ENCODE results near the gene NT5C3A. TPM values are rescaled to one million over a fixed set of nuclear protein-coding genes. Genes with fewer than 3 reads are reported as not detected.

NT5C3A gene
- total RNA-seq, 1 experiment from 2014 or later: 57.7 TPM

- H3K27ac ChIP-seq (ENCODE audit: low read depth, low read length, poor library complexity, severe bottlenecking): no peak overlapping the region
- peaks cover 7% of the 10 kb centered on the region for H3K36me3 ChIP-seq (ENCODE audit: insufficient read depth, low read length, poor library complexity, severe bottlenecking)
- intact Hi-C loops (cut with micrococcal nuclease; ENCODE audit: unreplicated experiment): no loop called here
- H3K27me3 ChIP-seq (replicated peaks; ENCODE audit: insufficient read depth, low read depth, low read length, poor library complexity): no peaks in the 10 kb centered on the region
- no TSS peak for BruUV-seq (replicated peaks)
- TF ChIP-seq EZH2 (IDR thresholded peaks at IDR 0.05; ENCODE audit: borderline replicate concordance, low read depth, low read length, poor library complexity, severe bottlenecking): no peak
- TF ChIP-seq CTCF (conservative IDR thresholded peaks at IDR 0.05; ENCODE audit: low read depth, low read length): no peak
- H3K4me3 ChIP-seq (ENCODE audit: low read depth, low read length, poor library complexity, severe bottlenecking): no peak overlapping the region
- DNase-seq (ENCODE audit: low spot score): no peak
- H3K9me3 ChIP-seq (ENCODE audit: low read depth, low read length, poor library complexity, severe bottlenecking): no peaks in the 10 kb centered on the region
- H3K4me1 ChIP-seq (ENCODE audit: insufficient read depth, low read length, poor library complexity, severe bottlenecking): no peaks in the 10 kb centered on the region
- CTCF ChIA-PET: no interaction called here
- POLR2A ChIA-PET (ENCODE audit: low non-redundant PET): no interaction called here
Measured at GRCh38 chr7:33089142-33089541, 26.6 kb upstream of the NT5C3A start.

GRCh38 chr7:33087858-33088257, 25.3 kb upstream of the NT5C3A start:
- CTCF ChIA-PET: no interaction called here
- peaks cover under 1% of the 10 kb centered on the region for H3K36me3 ChIP-seq (ENCODE audit: insufficient read depth, low read length, poor library complexity, severe bottlenecking)
- intact Hi-C loops (cut with micrococcal nuclease; ENCODE audit: unreplicated experiment): no loop called here

GRCh38 chr7:33087356-33087755, 24.8 kb upstream of the NT5C3A start:
- Histone ChIP-seq H3K9me3 (ENCODE audit: low read depth, low read length, poor library complexity, severe bottlenecking) (no peaks in the 10 kb centered on the region), H3K4me3 (ENCODE audit: low read depth, low read length, poor library complexity, severe bottlenecking) (no peak overlapping the region), H3K36me3 (ENCODE audit: insufficient read depth, low read length, poor library complexity, severe bottlenecking) (no peaks in the 10 kb centered on the region), H3K27me3 (replicated peaks; ENCODE audit: insufficient read depth, low read depth, low read length, poor library complexity) (no peaks in the 10 kb centered on the region), H3K27ac (ENCODE audit: low read depth, low read length, poor library complexity, severe bottlenecking) (no peak overlapping the region), H3K4me1 (ENCODE audit: insufficient read depth, low read length, poor library complexity, severe bottlenecking) (no peaks in the 10 kb centered on the region)
- no peak for DNase-seq (ENCODE audit: low spot score)
- intact Hi-C loops (cut with micrococcal nuclease; ENCODE audit: unreplicated experiment): no loop called here
- ChIA-PET CTCF (no interaction called here), POLR2A (ENCODE audit: low non-redundant PET) (no interaction called here)
- no peak for TF ChIP-seq CTCF (conservative IDR thresholded peaks at IDR 0.05; ENCODE audit: low read depth, low read length)
- no peak for TF ChIP-seq EZH2 (IDR thresholded peaks at IDR 0.05; ENCODE audit: borderline replicate concordance, low read depth, low read length, poor library complexity, severe bottlenecking)
- no TSS peak for BruUV-seq (replicated peaks)

More at GRCh38 chr7:33087858-33088257, 25.3 kb upstream of the NT5C3A start:
- Histone ChIP-seq H3K27ac (ENCODE audit: low read depth, low read length, poor library complexity, severe bottlenecking) (no peak overlapping the region), H3K27me3 (replicated peaks; ENCODE audit: insufficient read depth, low read depth, low read length, poor library complexity) (no peaks in the 10 kb centered on the region), H3K9me3 (ENCODE audit: low read depth, low read length, poor library complexity, severe bottlenecking) (no peaks in the 10 kb centered on the region), H3K4me3 (ENCODE audit: low read depth, low read length, poor library complexity, severe bottlenecking) (no peak overlapping the region), H3K4me1 (ENCODE audit: insufficient read depth, low read length, poor library complexity, severe bottlenecking) (no peaks in the 10 kb centered on the region)
- TF ChIP-seq EZH2 (IDR thresholded peaks at IDR 0.05; ENCODE audit: borderline replicate concordance, low read depth, low read length, poor library complexity, severe bottlenecking) (no peak), CTCF (conservative IDR thresholded peaks at IDR 0.05; ENCODE audit: low read depth, low read length) (no peak)
- no TSS peak for BruUV-seq (replicated peaks)
- no peak for DNase-seq (ENCODE audit: low spot score)
- POLR2A ChIA-PET (ENCODE audit: low non-redundant PET): no interaction called here

All from A673 (cell line).